Endothelial cell of umbilical vein (primary cell): ENCODE measurements around the gene SYT7. TPM values are rescaled to one million over a fixed set of nuclear protein-coding genes. Genes with fewer than 3 reads are reported as not detected.

Experiments used
- BruUV-seq: library from RNA; stranded (reverse); fragments of 400-500 nt; replicated peaks from 2 replicates; lab custom pipeline; 2021; lab: Mats Ljungman, UMichigan
- CTCF ChIA-PET: fragments of 300-600, 350-600 bp; sonication (Branson Sonifier 250); formaldehyde crosslinking; loops from one replicate; lab custom pipeline; 2021; ENCODE audit warnings: antibody characterized with exemption, inconsistent platforms; lab: Charles Lee
- POLR2A ChIA-PET: fragments of 300-600, 350-600 bp; sonication (Branson Sonifier 250); formaldehyde crosslinking; loops from one replicate; lab custom pipeline; 2021; ENCODE audit warnings: antibody characterized with exemption, inconsistent platforms; lab: Charles Lee
- DNase-seq: peaks from one replicate; pipeline ENCODE4 v3.0.0-alpha.2; 2011; ENCODE audit warnings: low read depth, low spot score
- FAIRE-seq: peaks from 2 replicates; lab custom pipeline; 2011; peaks lifted over from hg19 to GRCh38; lab: Jason Lieb, UNC
- H2AFZ ChIP-seq: 2 replicates; pipeline ENCODE4 v1.6.0; 2012; ENCODE audit warnings: low read depth, low read length, control low read depth, inconsistent platforms
- H3K27ac ChIP-seq: 2 replicates; pipeline ENCODE4 v1.5.1; 2011; ENCODE audit warnings: low read depth, mild to moderate bottlenecking, control low read depth, low read length, moderate library complexity; ENCODE audit not compliant: insufficient read depth
- H3K27me3 ChIP-seq, 2 experiments: 2 replicates each; pipeline versions ENCODE4 v1.6.0 to v1.6.1; 2011; ENCODE audit warnings: low read length in 2 of 2, mixed read lengths in 1 of 2; ENCODE audit not compliant: control insufficient read depth in 2 of 2, insufficient read depth in 2 of 2
- H3K36me3 ChIP-seq, 2 experiments: 2 replicates in 1 of 2; 3 replicates in 1 of 2; pipeline ENCODE4 v1.5.1; 2011; ENCODE audit warnings: low read length in 2 of 2, mild to moderate bottlenecking in 1 of 2, moderate library complexity in 1 of 2; ENCODE audit not compliant: control insufficient read depth in 2 of 2, insufficient read depth in 2 of 2; ENCODE audit errors: extremely low read depth in 1 of 2
- H3K4me1 ChIP-seq: 3 replicates; pipeline ENCODE4 v1.5.1; 2011; ENCODE audit warnings: mild to moderate bottlenecking, low read length; ENCODE audit not compliant: control insufficient read depth, insufficient read depth; ENCODE audit errors: extremely low read depth
- H3K4me2 ChIP-seq: 2 replicates; pipeline ENCODE4 v1.6.1; 2011; ENCODE audit warnings: low read length, control low read depth, mixed read lengths; ENCODE audit not compliant: insufficient read depth
- H3K4me3 ChIP-seq, 3 experiments: fragments of 200-600 bp in 1 of 3; sonication (generic), shearing (Covaris generic) in 1 of 3; replicated peaks in 1 of 3; 2 replicates each; pipeline ENCODE4 v1.5.1; 2011 to 2016; ENCODE audit warnings: control low read depth in 3 of 3, low read length in 3 of 3, mild to moderate bottlenecking in 2 of 3, inconsistent platforms in 1 of 3, low read depth in 1 of 3, moderate library complexity in 1 of 3; ENCODE audit not compliant: insufficient read depth in 1 of 3
- H3K79me2 ChIP-seq: 2 replicates; pipeline ENCODE4 v1.6.0; 2012; ENCODE audit warnings: low read length, inconsistent platforms; ENCODE audit not compliant: control insufficient read depth, insufficient read depth
- H3K9ac ChIP-seq: replicated peaks from 2 replicates; pipeline ENCODE3; 2011; ENCODE audit warnings: low read length, control low read depth; ENCODE audit not compliant: insufficient read depth; ENCODE audit errors: extremely low read depth
- H3K9me1 ChIP-seq: replicated peaks from 3 replicates; pipeline ENCODE4 v1.6.0; 2011; ENCODE audit warnings: mild to moderate bottlenecking, low read length; ENCODE audit not compliant: control insufficient read depth, insufficient read depth; ENCODE audit errors: extremely low read depth
- H3K9me3 ChIP-seq: replicated peaks from 2 replicates; pipeline ENCODE4 v1.5.1; 2012; ENCODE audit warnings: low read length, inconsistent platforms; ENCODE audit not compliant: control insufficient read depth, insufficient read depth
- H4K20me1 ChIP-seq: replicated peaks from 2 replicates; pipeline ENCODE3; 2011; ENCODE audit warnings: mild to moderate bottlenecking, low read length; ENCODE audit not compliant: control insufficient read depth, insufficient read depth; ENCODE audit errors: extremely low read depth
- EZH2 ChIP-seq: IDR thresholded peaks from 2 replicates; pipeline ENCODE4 v1.6.1; 2012; ENCODE audit warnings: borderline replicate concordance, low read depth, mild to moderate bottlenecking, moderate library complexity, low read length, inconsistent platforms; ENCODE audit not compliant: severe bottlenecking
- FOS ChIP-seq: IDR thresholded peaks from 2 replicates; pipeline ENCODE4 v1.6.1; 2011; ENCODE audit warnings: mild to moderate bottlenecking, low read length, moderate library complexity, borderline replicate concordance; ENCODE audit not compliant: insufficient read depth
- GATA2 ChIP-seq: IDR thresholded peaks from 2 replicates; pipeline ENCODE4 v1.7.0; 2011; ENCODE audit warnings: low read depth, mild to moderate bottlenecking, moderate library complexity, mixed read lengths, low read length; ENCODE audit not compliant: insufficient read length, insufficient read depth
- JUN ChIP-seq: IDR thresholded peaks from 2 replicates; pipeline ENCODE4 v1.6.1; 2011; ENCODE audit warnings: borderline replicate concordance, low read depth; ENCODE audit not compliant: insufficient read length, insufficient read depth
- MYC ChIP-seq: IDR thresholded peaks from one replicate; pipeline ENCODE4 v1.6.1; 2011; ENCODE audit warnings: mild to moderate bottlenecking, low read depth, low read length
- POLR2A ChIP-seq: IDR thresholded peaks from 2 replicates; pipeline ENCODE4 v1.6.1; 2012; ENCODE audit warnings: low read depth, mild to moderate bottlenecking, control low read depth, low read length
- POLR2AphosphoS5 ChIP-seq: IDR thresholded peaks from 2 replicates; pipeline ENCODE4 v1.6.1; 2012; ENCODE audit warnings: low read depth, mild to moderate bottlenecking, control low read depth, low read length, moderate library complexity; ENCODE audit not compliant: insufficient read depth
- dilution Hi-C: fragments of 300-500 bp; cut with MboI; formaldehyde crosslinking; loops from one replicate; pipeline ENCODE4 v1.15.0; 2019; ENCODE audit warnings: low sequenced_read_pairs; ENCODE audit not compliant: extremely low pct_ligation_motif_present
- intact Hi-C: fragments of 100-400 bp; cut with micrococcal nuclease; formaldehyde crosslinking; loops from one replicate; pipeline ENCODE4 v1.10.0; 2022
- polyA plus RNA-seq, 4 experiments: library from polyadenylated mRNA; depleted of rRNA in 3 of 4; stranded (reverse) in 3 of 4; unstranded in 1 of 4; fragments of >200 nt; gene quantifications; 2 replicates each; pipeline versions ENCODE4 v1.2.1 to v1.2.3, GENCODE V29; 2011 to 2012; ENCODE audit warnings: missing spikeins in 1 of 4
- total RNA-seq: library from RNA; stranded (reverse); gene quantifications from 2 replicates; pipeline ENCODE4 v1.2.3, GENCODE V29; 2021
- TF ChIP-seq, protein P1 (sequence below): IDR thresholded peaks from 2 replicates; pipeline ENCODE4 v1.6.1; 2011; ENCODE audit not compliant: insufficient read depth, insufficient read length
- TF ChIP-seq, protein P2 (sequence below), 2 donors: IDR thresholded peaks; 1 replicate in 1 of 2; 2 replicates in 1 of 2; pipeline ENCODE4 v1.5.1; 2011; ENCODE audit warnings: low read length in 2 of 2, mild to moderate bottlenecking in 2 of 2, moderate library complexity in 2 of 2, control low read depth in 1 of 2, inconsistent platforms in 1 of 2, low read depth in 1 of 2; ENCODE audit not compliant: insufficient read depth in 1 of 2; ENCODE audit errors: extremely low read depth in 1 of 2

Gene SYT7
- total and polyA plus RNA-seq, 2 donors (not counting 3 experiments of a cell fraction or from before 2014, with no cell fraction given), result 0.08 to 0.55 TPM

DNA sequence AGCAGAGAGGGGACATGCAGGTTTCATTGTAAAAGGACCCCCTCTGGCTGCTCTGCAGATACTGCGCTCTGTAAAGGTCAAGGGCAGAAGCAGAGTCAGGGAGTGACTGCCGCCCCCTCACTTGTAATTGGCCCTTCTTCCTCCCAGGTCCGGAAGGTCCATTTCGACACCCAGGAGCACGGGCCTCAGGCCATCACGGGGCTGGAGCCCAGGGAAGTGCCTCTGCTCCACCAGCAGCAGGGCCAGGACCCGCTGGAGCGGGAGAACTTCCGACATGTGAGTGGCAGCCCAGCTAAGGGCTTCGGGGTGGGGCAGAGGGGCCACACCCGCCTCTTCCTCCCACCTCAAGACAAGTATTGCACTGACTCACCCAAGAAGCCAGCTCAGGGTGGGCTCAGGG is 96.3 kb downstream of the SYT7 start:
- no peak overlapping the region for H3K4me2 ChIP-seq
- ChIA-PET POLR2A (no interaction called here), CTCF (interaction anchor here (0.8 to 3.4 kb wide), 4 partner anchors 11 to 154 kb away, joined by 3 to 16 read pairs (median 6); no protein-coding TSS in a partner anchor)
- H3K36me3 ChIP-seq, result no peaks in the 10 kb centered on the region
- no peak for FAIRE-seq
- no TSS peak for BruUV-seq
- H3K79me2 ChIP-seq, result no peaks in the 10 kb centered on the region
- no peak overlapping the region for H2AFZ ChIP-seq
- H3K4me3 ChIP-seq, result no peak overlapping the region
- intact Hi-C loops, result no loop called here
- no peaks in the 10 kb centered on the region for H3K4me1 ChIP-seq
- no peaks in the 10 kb centered on the region for H4K20me1 ChIP-seq
- no peaks in the 10 kb centered on the region for H3K9me3 ChIP-seq
- DNase-seq, result no peak
- TF ChIP-seq POLR2AphosphoS5, result no peak
- TF ChIP-seq POLR2A, result no peak
- TF ChIP-seq, protein P1, sequence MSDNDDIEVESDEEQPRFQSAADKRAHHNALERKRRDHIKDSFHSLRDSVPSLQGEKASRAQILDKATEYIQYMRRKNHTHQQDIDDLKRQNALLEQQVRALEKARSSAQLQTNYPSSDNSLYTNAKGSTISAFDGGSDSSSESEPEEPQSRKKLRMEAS, result no peak
- no peak for TF ChIP-seq JUN
- no peak for TF ChIP-seq GATA2
- TF ChIP-seq MYC, result no peak
- no peak for TF ChIP-seq FOS
- TF ChIP-seq, protein P2, sequence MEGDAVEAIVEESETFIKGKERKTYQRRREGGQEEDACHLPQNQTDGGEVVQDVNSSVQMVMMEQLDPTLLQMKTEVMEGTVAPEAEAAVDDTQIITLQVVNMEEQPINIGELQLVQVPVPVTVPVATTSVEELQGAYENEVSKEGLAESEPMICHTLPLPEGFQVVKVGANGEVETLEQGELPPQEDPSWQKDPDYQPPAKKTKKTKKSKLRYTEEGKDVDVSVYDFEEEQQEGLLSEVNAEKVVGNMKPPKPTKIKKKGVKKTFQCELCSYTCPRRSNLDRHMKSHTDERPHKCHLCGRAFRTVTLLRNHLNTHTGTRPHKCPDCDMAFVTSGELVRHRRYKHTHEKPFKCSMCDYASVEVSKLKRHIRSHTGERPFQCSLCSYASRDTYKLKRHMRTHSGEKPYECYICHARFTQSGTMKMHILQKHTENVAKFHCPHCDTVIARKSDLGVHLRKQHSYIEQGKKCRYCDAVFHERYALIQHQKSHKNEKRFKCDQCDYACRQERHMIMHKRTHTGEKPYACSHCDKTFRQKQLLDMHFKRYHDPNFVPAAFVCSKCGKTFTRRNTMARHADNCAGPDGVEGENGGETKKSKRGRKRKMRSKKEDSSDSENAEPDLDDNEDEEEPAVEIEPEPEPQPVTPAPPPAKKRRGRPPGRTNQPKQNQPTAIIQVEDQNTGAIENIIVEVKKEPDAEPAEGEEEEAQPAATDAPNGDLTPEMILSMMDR (IDR thresholded peaks at IDR 0.05; ENCODE audit: extremely low read depth in 1 of 2, insufficient read depth in 1 of 2, low read depth in 1 of 2, low read length in 2 of 2), result no peak
- TF ChIP-seq EZH2, result no peak
- no peaks in the 10 kb centered on the region for H3K9me1 ChIP-seq
- no peaks in the 10 kb centered on the region for H3K27me3 ChIP-seq
- no peak overlapping the region for H3K27ac ChIP-seq
- no peak overlapping the region for H3K9ac ChIP-seq
- dilution Hi-C loops, result no loop called here
